ENCODE results near the gene DHCR24. TPM values are rescaled to one million over a fixed set of nuclear protein-coding genes. Genes with fewer than 3 reads are reported as not detected.

Gene DHCR24
- total RNA-seq, 1 experiment from 2014 or later, result 369 TPM

GRCh38 chr1:54879872-54880271 is 7.1 kb downstream of the DHCR24 start:
- ChIA-PET CTCF (no interaction called here), POLR2A (ENCODE audit: unreplicated experiment) (no interaction called here)
- Histone ChIP-seq H3K4me1 (replicated peaks; ENCODE audit: insufficient read depth) (peaks cover 65% of the 10 kb centered on the region), H3K9me2 (ENCODE audit: insufficient read depth) (no peaks in the 10 kb centered on the region), H4K20me1 (ENCODE audit: insufficient read depth) (peaks cover 24% of the 10 kb centered on the region), H3K9me3 (ENCODE audit: insufficient read depth, low read depth) (no peaks in the 10 kb centered on the region), H3K27ac (peak overlapping the region; percentile 17; the same call in 1 of the 2 replicates), H2AFZ (no peak overlapping the region), H3K4me3 (no peak overlapping the region), H3K27me3 (ENCODE audit: insufficient read depth, low read depth) (no peaks in the 10 kb centered on the region), H3K4me2 (0 out of 2 replicates have a peak overlapping the region, but pooled peaks have one; percentile 3), H3K79me2 (ENCODE audit: low read depth) (peaks cover 93% of the 10 kb centered on the region), H3F3A (ENCODE audit: insufficient read depth, low read depth) (peaks cover 39% of the 10 kb centered on the region), H3K36me3 (ENCODE audit: low read depth) (peaks cover 69% of the 10 kb centered on the region)
- intact Hi-C loops (cut with micrococcal nuclease; ENCODE audit: unreplicated experiment), result loop anchor here (10.0 kb wide), 1 partner anchor 935 kb away; the partner anchor contains the start of genes IFT25 and LRRC42
- BruUV-seq (replicated peaks), result no TSS peak
- TF ChIP-seq EZH2 (IDR thresholded peaks at IDR 0.05; ENCODE audit: low read depth) (no peak), CTCF (conservative IDR thresholded peaks at IDR 0.05) (no peak)
- DNase-seq, result no peak

- H3K79me2 ChIP-seq (ENCODE audit: low read depth), result peaks cover 69% of the 10 kb centered on the region
- H3K9me3 ChIP-seq (ENCODE audit: insufficient read depth, low read depth), result no peaks in the 10 kb centered on the region
- H3K4me3 ChIP-seq, result no peak overlapping the region
- POLR2A ChIA-PET (ENCODE audit: unreplicated experiment), result interaction anchor here (0.6 to 1.0 kb wide), 3 partner anchors 10 to 20 kb away, joined by 4 to 21 read pairs (median 8); partner anchors contain the start of gene DHCR24
- peaks cover 63% of the 10 kb centered on the region for H3K36me3 ChIP-seq (ENCODE audit: low read depth)
- H3K27ac ChIP-seq, result no peak overlapping the region
- intact Hi-C loops (cut with micrococcal nuclease; ENCODE audit: unreplicated experiment), result no loop called here
- no TSS peak for BruUV-seq (replicated peaks)
- no peak overlapping the region for H3K4me2 ChIP-seq
- no peak overlapping the region for H2AFZ ChIP-seq
- peaks cover 19% of the 10 kb centered on the region for H3F3A ChIP-seq (ENCODE audit: insufficient read depth, low read depth)
- TF ChIP-seq CTCF (conservative IDR thresholded peaks at IDR 0.05) (no peak), EZH2 (IDR thresholded peaks at IDR 0.05; ENCODE audit: low read depth) (no peak)
- peaks cover 7% of the 10 kb centered on the region; the same call in 1 of the 2 replicates for H4K20me1 ChIP-seq (ENCODE audit: insufficient read depth)
- DNase-seq, result no peak
- H3K27me3 ChIP-seq (ENCODE audit: insufficient read depth, low read depth), result no peaks in the 10 kb centered on the region
- CTCF ChIA-PET, result interaction anchor here (0.6 kb wide), 1 partner anchor 119 kb away, joined by 3 read pairs; no protein-coding TSS in a partner anchor
- peaks cover 35% of the 10 kb centered on the region for H3K4me1 ChIP-seq (replicated peaks; ENCODE audit: insufficient read depth)
- no peaks in the 10 kb centered on the region for H3K9me2 ChIP-seq (ENCODE audit: insufficient read depth)
These were observed 10.2 kb downstream of the DHCR24 start for GRCh38 chr1:54876814-54877213.

- peaks cover 12% of the 10 kb centered on the region; the same call in 1 of the 2 replicates for H4K20me1 ChIP-seq (ENCODE audit: insufficient read depth)
- no peak for DNase-seq
- no TSS peak for BruUV-seq (replicated peaks)
- POLR2A ChIA-PET (ENCODE audit: unreplicated experiment), result interaction anchor here (0.7 kb wide), 1 partner anchor 17 kb away, joined by 3 read pairs; no protein-coding TSS in a partner anchor
- no peak overlapping the region for H3K4me2 ChIP-seq
- peaks cover 29% of the 10 kb centered on the region; the same call in 1 of the 2 replicates for H3F3A ChIP-seq (ENCODE audit: insufficient read depth, low read depth)
- H3K9me2 ChIP-seq (ENCODE audit: insufficient read depth), result no peaks in the 10 kb centered on the region
- H3K27ac ChIP-seq, result no peak overlapping the region
- peaks cover 61% of the 10 kb centered on the region for H3K36me3 ChIP-seq (ENCODE audit: low read depth)
- H3K9me3 ChIP-seq (ENCODE audit: insufficient read depth, low read depth), result no peaks in the 10 kb centered on the region
- intact Hi-C loops (cut with micrococcal nuclease; ENCODE audit: unreplicated experiment), result no loop called here
- no peaks in the 10 kb centered on the region for H3K27me3 ChIP-seq (ENCODE audit: insufficient read depth, low read depth)
- no peak overlapping the region for H3K4me3 ChIP-seq
- CTCF ChIA-PET, result no interaction called here
- no peak overlapping the region for H2AFZ ChIP-seq
- TF ChIP-seq EZH2 (IDR thresholded peaks at IDR 0.05; ENCODE audit: low read depth) (no peak), CTCF (conservative IDR thresholded peaks at IDR 0.05) (no peak)
- H3K79me2 ChIP-seq (ENCODE audit: low read depth), result peaks cover 65% of the 10 kb centered on the region
- H3K4me1 ChIP-seq (replicated peaks; ENCODE audit: insufficient read depth), result peaks cover 23% of the 10 kb centered on the region
These were observed 12.0 kb downstream of the DHCR24 start for GRCh38 chr1:54875000-54875399.

All from PC-9 (cell line).